ENCODE measurements around the gene DDIT3.

Gene DDIT3

GRCh38 chr12:57485695-57486094, 34.6 kb downstream of the DDIT3 start:
- no peak for DNase-seq (ENCODE audit: low read depth in 2 of 2)

- no peak for DNase-seq (ENCODE audit: low read depth in 2 of 2)
Measured at GRCh38 chr12:57483466-57483865, 36.8 kb downstream of the DDIT3 start.

DNA sequence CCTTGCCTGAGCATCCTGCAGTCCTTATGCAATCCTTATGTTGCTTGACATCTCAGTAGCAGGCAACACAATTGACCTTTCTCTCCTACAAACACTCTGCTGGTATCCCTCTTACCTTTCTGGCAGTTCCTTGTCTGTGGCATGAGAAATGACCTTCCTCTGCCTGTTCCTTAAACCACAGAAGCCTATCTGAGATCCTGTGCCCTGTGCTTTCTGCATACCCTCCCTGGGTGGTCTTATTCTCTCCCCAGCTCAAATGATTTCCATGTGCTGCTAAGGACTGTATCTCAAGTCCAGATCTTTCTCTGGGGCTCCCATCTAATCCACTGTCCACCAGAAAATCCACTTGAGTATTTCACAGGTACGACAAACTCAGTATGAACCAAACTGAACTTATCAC, 38.6 kb downstream of the DDIT3 start:
- DNase-seq (ENCODE audit: low read depth in 2 of 2): no peak

- peak; percentile 48 to 51 for DNase-seq (ENCODE audit: low read depth in 2 of 2)
Measured at GRCh38 chr12:57479376-57480115, 40.8 kb downstream of the DDIT3 start, which contains the start of gene ARHGAP9. Gene ARHGAP9, minus strand, starts transcription at chr12:57479866. Its CDS starts 460 bp downstream, at chr12:57479406.

GRCh38 chr12:57479043-57479375, 41.3 kb downstream of the DDIT3 start:
- no peak for DNase-seq (ENCODE audit: low read depth in 2 of 2)

GRCh38 chr12:57477710-57478681, 42.3 kb downstream of the DDIT3 start:
- peak in 1 of 2 donors; percentile 31 for DNase-seq (ENCODE audit: low read depth in 2 of 2)

GRCh38 chr12:57476993-57477709, 43.2 kb downstream of the DDIT3 start:
- DNase-seq (ENCODE audit: low read depth in 2 of 2): no peak

DNA sequence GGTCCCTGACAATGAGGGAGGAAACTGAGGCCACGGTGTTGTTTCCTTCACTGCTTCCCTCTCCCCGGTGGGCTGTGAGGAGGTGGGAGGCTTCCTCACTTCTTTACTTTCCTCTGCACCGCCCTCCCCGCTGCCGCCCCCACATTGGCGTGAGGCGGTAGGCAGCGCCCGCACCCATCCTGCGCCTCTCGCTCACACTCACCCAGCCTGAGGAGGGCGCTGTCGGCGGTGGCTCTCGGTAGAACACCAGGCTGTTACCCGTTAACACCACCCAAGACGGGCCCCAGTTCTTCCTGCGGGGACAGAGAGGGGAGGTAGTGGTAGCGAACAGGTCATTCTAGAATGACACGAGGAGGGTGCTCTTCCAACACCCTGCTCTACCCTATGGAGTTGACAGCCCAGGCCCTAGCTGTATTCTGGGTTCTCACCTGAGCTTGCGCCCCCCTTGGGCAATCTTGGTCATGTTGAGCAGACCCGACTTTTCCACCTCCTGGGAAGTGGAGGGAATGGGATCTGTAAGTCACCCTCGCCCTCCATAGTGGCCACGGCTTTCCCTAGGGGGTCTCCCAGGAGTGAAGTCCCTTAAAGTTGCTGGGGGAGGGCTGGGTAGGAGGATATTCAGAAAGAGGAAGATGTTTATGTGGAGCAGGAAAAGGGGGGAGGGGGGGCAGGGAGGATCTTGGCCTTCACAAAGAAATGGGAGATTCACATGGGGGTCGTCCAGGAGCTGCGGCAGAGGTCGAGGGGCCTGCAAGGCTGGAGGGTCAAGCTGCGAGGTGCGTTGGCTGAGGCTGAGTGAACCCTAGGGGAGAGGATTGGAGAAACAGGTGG, 43.9 kb downstream of the DDIT3 start:
- peak; percentile 29 to 62 for DNase-seq (ENCODE audit: low read depth in 2 of 2)

- no peak for DNase-seq (ENCODE audit: low read depth in 2 of 2)
Measured at GRCh38 chr12:57475271-57476161, 44.8 kb downstream of the DDIT3 start.

- DNase-seq (ENCODE audit: low read depth in 2 of 2): no peak
Measured at GRCh38 chr12:57474862-57475261, 45.5 kb downstream of the DDIT3 start.

DNA sequence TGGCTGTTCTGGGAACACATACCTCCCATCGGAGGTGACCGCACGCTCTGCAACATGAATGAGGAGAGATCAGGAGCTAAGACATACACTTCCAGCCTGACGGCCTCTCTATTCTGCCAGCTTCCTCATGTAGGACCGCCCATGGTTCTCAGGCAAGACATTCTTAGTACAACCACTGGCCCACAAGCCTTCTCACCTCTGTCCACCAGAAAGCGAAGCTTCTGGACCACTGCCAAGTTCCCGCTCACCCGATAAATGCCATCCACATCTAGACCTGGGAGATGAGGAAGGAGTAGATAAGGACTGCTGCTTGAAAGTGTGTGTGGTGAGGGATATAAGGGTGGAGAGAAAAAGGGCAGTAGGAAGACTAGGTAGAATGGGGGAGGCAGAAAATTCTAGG, 45.9 kb downstream of the DDIT3 start:
- DNase-seq (ENCODE audit: low read depth in 2 of 2): no peak

DNA sequence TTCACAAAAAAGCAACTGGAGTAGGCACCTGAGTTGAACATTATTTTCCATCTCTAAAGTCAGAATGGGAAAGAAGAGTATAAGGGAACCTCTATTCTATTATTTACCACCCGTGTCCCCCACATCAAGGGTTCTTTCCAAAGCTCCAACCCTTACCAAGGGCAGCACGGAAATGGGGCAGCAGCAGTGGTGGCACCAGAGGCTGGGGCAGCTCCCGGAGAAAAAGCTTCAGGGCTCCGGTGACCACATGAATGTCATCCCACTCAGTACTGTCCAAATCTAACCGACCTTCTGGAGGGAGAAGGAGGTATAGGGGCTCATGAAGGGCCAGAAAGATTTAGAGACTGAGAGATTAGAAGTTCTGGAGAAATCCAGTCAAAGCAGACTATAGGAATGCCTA, 46.4 kb downstream of the DDIT3 start:
- no peak for DNase-seq (ENCODE audit: low read depth in 2 of 2)

- DNase-seq (ENCODE audit: low read depth in 2 of 2): no peak
Measured at GRCh38 chr12:57473392-57473791, 46.9 kb downstream of the DDIT3 start.

GRCh38 chr12:57472391-57472790, 47.9 kb downstream of the DDIT3 start:
- DNase-seq (ENCODE audit: low read depth in 2 of 2): no peak

- DNase-seq (ENCODE audit: low read depth in 2 of 2): no peak
Measured at GRCh38 chr12:57471661-57472060, 48.7 kb downstream of the DDIT3 start.

DNA sequence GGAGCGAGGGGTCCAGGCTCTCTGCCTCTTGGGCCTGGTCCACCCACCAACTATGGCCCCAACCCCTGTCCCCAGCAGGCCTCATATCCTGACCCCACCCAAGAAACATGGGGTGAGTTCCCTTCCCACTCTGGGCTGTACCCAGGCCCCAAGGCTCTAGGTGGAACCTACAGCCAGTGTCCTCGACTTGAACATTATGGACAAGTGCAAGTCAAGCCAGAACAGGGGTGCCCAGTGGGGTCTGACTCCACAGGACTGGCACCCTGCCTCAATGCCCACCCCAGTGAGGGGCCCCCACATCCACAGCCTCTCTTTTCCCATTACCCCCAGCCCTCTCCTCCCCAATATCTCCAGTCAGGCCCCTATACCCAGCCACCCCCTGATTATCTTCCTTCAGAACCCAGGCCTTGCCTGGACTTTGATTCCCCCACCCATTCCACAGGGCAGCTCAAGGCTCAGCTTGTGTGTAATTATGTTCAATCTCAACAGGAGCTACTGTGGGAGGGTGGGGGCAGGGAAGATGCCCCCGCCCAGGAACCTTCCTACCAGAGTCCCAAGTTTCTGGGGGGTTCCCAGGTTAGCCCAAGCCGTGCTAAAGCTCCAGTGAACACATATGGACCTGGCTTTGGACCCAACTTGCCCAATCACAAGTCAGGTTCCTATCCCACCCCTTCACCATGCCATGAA, 49.2 kb downstream of the DDIT3 start:
- no peak for DNase-seq (ENCODE audit: low read depth in 2 of 2)

- no peak for DNase-seq (ENCODE audit: low read depth in 2 of 2)
Measured at GRCh38 chr12:57470286-57470969, 49.9 kb downstream of the DDIT3 start.

GRCh38 chr12:57469296-57470164, 50.8 kb downstream of the DDIT3 start:
- no peak for DNase-seq (ENCODE audit: low read depth in 2 of 2)

Measured in stimulated activated CD8-positive, alpha-beta memory T cell treated with anti-CD3 and anti-CD28 coated beads, Interleukin-7, amount 100 ng/mL, for 4 hours (primary cell).